DND-41 (cell line): ENCODE results near the gene FEN1.

Experiments used
- ATAC-seq: fragments of 200-7000 bp; cut with Tn5 transposase; 3 replicates; pipeline ENCODE4 v1.9.1; 2021; ENCODE audit warnings: low read depth; ENCODE audit not compliant: insufficient read depth
- DNase-seq: peaks from one replicate; pipeline ENCODE4 v3.0.0-alpha.2; 2020
- H2AFZ ChIP-seq: 2 replicates; pipeline ENCODE4 v1.6.0; 2012; ENCODE audit warnings: low read depth, low read length
- H3K27ac ChIP-seq: 2 replicates; pipeline ENCODE4 v1.5.1; 2012; ENCODE audit warnings: low read length, inconsistent platforms
- H3K27me3 ChIP-seq: fragments of 200-600 bp; sonication (generic); 2 replicates; pipeline ENCODE4 v1.6.0; 2012; ENCODE audit warnings: low read length, mild to moderate bottlenecking, inconsistent platforms; ENCODE audit not compliant: insufficient read depth, poor library complexity
- H3K36me3 ChIP-seq: 2 replicates; pipeline ENCODE4 v1.5.1; 2012; ENCODE audit warnings: low read length, inconsistent platforms; ENCODE audit not compliant: insufficient read depth
- H3K4me1 ChIP-seq: 2 replicates; pipeline ENCODE4 v1.5.1; 2012; ENCODE audit warnings: mild to moderate bottlenecking, low read length; ENCODE audit not compliant: insufficient read depth
- H3K4me2 ChIP-seq: 2 replicates; pipeline ENCODE4 v1.6.0; 2012; ENCODE audit warnings: mild to moderate bottlenecking, moderate library complexity, low read length, inconsistent platforms; ENCODE audit not compliant: insufficient read depth
- H3K4me3 ChIP-seq, 2 experiments: fragments of 200-600 bp in 1 of 2; shearing (Covaris generic) in 1 of 2; 2 replicates each; pipeline ENCODE4 v1.5.1; 2012 to 2016; ENCODE audit warnings: inconsistent platforms in 2 of 2, low read length in 2 of 2, mild to moderate bottlenecking in 2 of 2, low read depth in 1 of 2, moderate library complexity in 1 of 2
- H3K79me2 ChIP-seq: 2 replicates; pipeline ENCODE4 v1.6.0; 2012; ENCODE audit warnings: low read length, inconsistent platforms; ENCODE audit not compliant: insufficient read depth
- H3K9ac ChIP-seq: 2 replicates; pipeline ENCODE4 v1.6.0; 2012; ENCODE audit warnings: low read depth, mild to moderate bottlenecking, inconsistent platforms, low read length, moderate library complexity
- H3K9me3 ChIP-seq: 2 replicates; pipeline ENCODE4 v1.5.1; 2012; ENCODE audit warnings: low read length, moderate library complexity, mild to moderate bottlenecking, inconsistent platforms; ENCODE audit not compliant: insufficient read depth, severe bottlenecking
- H4K20me1 ChIP-seq: 2 replicates; pipeline ENCODE4 v1.6.0; 2012; ENCODE audit warnings: low read length; ENCODE audit not compliant: insufficient read depth
- EZH2 ChIP-seq: IDR thresholded peaks from 3 replicates; pipeline ENCODE4 v1.6.1; 2012; ENCODE audit warnings: borderline replicate concordance, low read depth, mild to moderate bottlenecking, moderate library complexity, low read length, inconsistent platforms; ENCODE audit not compliant: severe bottlenecking
- TF ChIP-seq, protein P1 (sequence below): IDR thresholded peaks from 2 replicates; pipeline ENCODE4 v1.5.1; 2012; ENCODE audit warnings: borderline replicate concordance, low read length, moderate library complexity, mild to moderate bottlenecking; ENCODE audit not compliant: poor library complexity, severe bottlenecking; ENCODE audit errors: extremely low read depth

The FEN1 gene

DNA sequence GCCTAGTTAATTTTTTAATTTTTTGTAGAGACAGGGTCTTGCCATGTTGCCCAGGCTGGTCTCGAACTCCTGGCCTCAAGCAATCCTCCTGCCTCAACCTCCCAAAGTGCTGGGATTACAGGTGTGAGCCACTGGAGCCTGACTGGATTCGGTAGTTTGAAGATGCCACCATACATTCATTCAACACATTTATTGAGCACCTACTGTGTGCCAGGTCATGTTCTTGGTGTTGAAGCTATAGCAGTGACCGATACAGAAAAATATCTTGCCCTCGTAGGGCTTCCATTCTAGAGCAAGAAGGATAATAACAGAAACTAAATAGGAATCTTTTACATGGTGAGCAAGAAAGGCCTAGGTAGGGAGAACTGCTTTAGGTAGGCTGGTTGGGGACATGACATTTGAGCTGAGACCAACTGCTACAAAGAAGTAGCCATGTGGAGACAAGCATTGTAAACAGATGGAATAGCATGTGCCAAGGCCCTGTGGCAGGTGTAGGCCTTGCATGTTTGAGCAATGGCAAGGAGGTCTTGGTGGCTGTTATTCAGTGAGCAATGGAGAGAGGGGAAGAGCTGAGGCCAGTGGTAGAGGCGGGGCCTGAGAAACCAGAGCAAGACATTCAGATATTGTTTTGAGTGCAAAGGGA, 42.0 kb upstream of the FEN1 start:
- no peak overlapping the region for H3K4me2 ChIP-seq
- DNase-seq (no peak), ATAC-seq (no peak)
- no peak overlapping the region for H3K27ac ChIP-seq
- no peaks in the 10 kb centered on the region for H3K36me3 ChIP-seq
- H3K9ac ChIP-seq, result no peak overlapping the region
- no peak overlapping the region for H2AFZ ChIP-seq
- peaks cover 4% of the 10 kb centered on the region for H4K20me1 ChIP-seq
- H3K4me1 ChIP-seq, result no peaks in the 10 kb centered on the region
- no peaks in the 10 kb centered on the region for H3K79me2 ChIP-seq
- TF ChIP-seq, protein P1, sequence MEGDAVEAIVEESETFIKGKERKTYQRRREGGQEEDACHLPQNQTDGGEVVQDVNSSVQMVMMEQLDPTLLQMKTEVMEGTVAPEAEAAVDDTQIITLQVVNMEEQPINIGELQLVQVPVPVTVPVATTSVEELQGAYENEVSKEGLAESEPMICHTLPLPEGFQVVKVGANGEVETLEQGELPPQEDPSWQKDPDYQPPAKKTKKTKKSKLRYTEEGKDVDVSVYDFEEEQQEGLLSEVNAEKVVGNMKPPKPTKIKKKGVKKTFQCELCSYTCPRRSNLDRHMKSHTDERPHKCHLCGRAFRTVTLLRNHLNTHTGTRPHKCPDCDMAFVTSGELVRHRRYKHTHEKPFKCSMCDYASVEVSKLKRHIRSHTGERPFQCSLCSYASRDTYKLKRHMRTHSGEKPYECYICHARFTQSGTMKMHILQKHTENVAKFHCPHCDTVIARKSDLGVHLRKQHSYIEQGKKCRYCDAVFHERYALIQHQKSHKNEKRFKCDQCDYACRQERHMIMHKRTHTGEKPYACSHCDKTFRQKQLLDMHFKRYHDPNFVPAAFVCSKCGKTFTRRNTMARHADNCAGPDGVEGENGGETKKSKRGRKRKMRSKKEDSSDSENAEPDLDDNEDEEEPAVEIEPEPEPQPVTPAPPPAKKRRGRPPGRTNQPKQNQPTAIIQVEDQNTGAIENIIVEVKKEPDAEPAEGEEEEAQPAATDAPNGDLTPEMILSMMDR, result no peak
- TF ChIP-seq EZH2, result no peak
- H3K9me3 ChIP-seq, result no peaks in the 10 kb centered on the region
- H3K4me3 ChIP-seq, result no peak overlapping the region
- H3K27me3 ChIP-seq, result no peaks in the 10 kb centered on the region

DNA sequence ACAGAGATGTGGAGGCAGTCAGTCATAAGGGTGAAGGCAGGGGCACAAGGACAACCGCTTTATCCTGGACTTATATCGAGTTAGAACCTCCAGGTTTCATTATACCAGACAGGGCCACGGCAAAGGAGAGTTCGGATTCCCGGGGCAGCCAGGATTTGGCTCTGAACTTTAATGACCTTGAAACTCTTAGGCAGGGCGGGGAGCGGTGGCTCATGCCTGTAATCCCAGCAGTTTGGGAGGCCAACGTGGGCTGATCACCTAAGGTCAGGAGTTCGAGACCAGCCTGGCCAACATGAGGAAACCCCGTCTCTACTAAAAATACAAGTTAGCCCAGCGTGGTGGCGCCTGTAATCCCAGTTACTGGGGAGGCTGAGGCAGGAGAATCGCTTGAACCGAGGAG, 41.3 kb upstream of the FEN1 start:
- Histone ChIP-seq H3K27ac (no peak overlapping the region), H2AFZ (no peak overlapping the region), H3K4me2 (no peak overlapping the region), H3K27me3 (no peaks in the 10 kb centered on the region), H3K9ac (no peak overlapping the region), H3K36me3 (no peaks in the 10 kb centered on the region), H3K4me3 (no peak overlapping the region), H3K4me1 (no peaks in the 10 kb centered on the region), H4K20me1 (peaks cover 4% of the 10 kb centered on the region), H3K9me3 (no peaks in the 10 kb centered on the region), H3K79me2 (no peaks in the 10 kb centered on the region)
- ATAC-seq (no peak), DNase-seq (no peak)
- TF ChIP-seq, protein P1, result no peak
- TF ChIP-seq EZH2, result no peak

DNA sequence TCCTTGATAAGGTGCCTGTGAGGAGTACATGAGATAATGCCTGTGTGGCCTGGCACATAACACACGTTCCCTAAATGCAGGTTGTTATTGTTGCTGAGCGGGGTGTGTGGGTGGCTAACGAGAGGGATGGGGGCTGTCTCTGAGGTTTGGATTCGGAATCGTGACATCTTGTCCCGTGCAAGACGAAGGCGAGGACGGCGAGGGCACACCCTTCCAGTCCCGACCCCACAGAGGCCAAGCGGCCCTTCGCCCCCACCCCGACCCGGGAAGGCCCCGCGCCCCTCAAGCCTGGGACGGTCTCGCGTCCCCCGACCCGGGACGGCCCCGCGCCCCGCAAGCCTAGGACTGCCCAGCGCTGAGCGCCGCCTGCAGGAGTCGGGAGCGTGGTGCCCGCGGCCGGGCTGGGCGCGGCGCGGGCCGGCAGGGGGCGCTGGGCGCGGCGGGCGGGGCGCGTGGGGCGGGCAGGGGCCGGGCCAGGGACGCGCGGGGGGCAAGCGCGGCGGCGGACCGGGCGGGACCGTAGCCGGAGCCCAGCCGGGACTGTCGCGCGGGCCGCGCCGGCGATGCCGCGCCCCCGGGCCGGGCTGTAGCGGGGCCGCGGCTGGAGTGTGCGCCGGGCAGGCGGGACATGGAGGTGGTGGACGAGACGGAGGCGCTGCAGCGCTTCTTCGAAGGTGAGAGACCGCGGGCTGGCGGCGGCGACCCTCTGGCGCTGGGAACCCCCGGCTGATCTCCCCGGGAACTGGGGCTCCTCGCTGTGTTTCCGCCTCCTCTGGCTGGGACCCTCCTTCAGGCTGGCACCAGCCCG, 40.4 kb upstream of the FEN1 start, which contains the start of gene MYRF:
Gene MYRF (plus strand): TSS at position 520 of the 808 bp plus-strand sequence. CDS start 109 bp downstream, at position 629.
- TF ChIP-seq, protein P1, result no peak
- TF ChIP-seq EZH2, result no peak
- H3K4me2 ChIP-seq, result no peak within 1 kb of the TSS
- H3K9me3 ChIP-seq, result no peaks in the 10 kb centered on the region
- H3K9ac ChIP-seq, result no peak within 1 kb of the TSS
- H3K79me2 ChIP-seq, result no peaks in the 10 kb centered on the region
- H3K4me3 ChIP-seq, result no peak within 1 kb of the TSS
- DNase-seq (no peak), ATAC-seq (no peak)
- H3K27me3 ChIP-seq, result no peaks in the 10 kb centered on the region
- H3K4me1 ChIP-seq, result peaks cover 3% of the 10 kb centered on the region; the same call in 1 of the 2 replicates
- no peak within 1 kb of the TSS for H2AFZ ChIP-seq
- H4K20me1 ChIP-seq, result peaks cover 4% of the 10 kb centered on the region
- no peak within 1 kb of the TSS for H3K27ac ChIP-seq
- no peaks in the 10 kb centered on the region for H3K36me3 ChIP-seq
